ENCODE measurements around the gene NCOR1.

NCOR1 gene

GRCh38 chr17:16019347-16019746 is 196.0 kb downstream of the NCOR1 start:
- H3K4me3 ChIP-seq (IDR thresholded peaks at IDR 0.05; ENCODE audit: insufficient read depth, low read depth, low read length) = no peak overlapping the region
- no peak overlapping the region for H3K27ac ChIP-seq
- no peak overlapping the region for H3K9ac ChIP-seq
- H3K36me3 ChIP-seq (ENCODE audit: insufficient read depth) = no peaks in the 10 kb centered on the region
- H3K79me2 ChIP-seq (ENCODE audit: insufficient read depth, low read depth) = no peaks in the 10 kb centered on the region
- H2AFZ ChIP-seq (ENCODE audit: low read depth) = no peak overlapping the region
- TF ChIP-seq CTCF (conservative IDR thresholded peaks at IDR 0.05; ENCODE audit: low read depth, low read length) = no peak
- H3K4me1 ChIP-seq (ENCODE audit: low read depth, poor library complexity, severe bottlenecking) = no peaks in the 10 kb centered on the region
- no peaks in the 10 kb centered on the region for H3K27me3 ChIP-seq (ENCODE audit: insufficient read depth, low read depth)
- no peak overlapping the region for H3K4me2 ChIP-seq
- no peaks in the 10 kb centered on the region for H4K20me1 ChIP-seq (ENCODE audit: insufficient read depth)

- H4K20me1 ChIP-seq (ENCODE audit: insufficient read depth) = no peaks in the 10 kb centered on the region
- no peak for TF ChIP-seq CTCF (conservative IDR thresholded peaks at IDR 0.05; ENCODE audit: low read depth, low read length)
- H2AFZ ChIP-seq (ENCODE audit: low read depth) = no peak overlapping the region
- no peaks in the 10 kb centered on the region for H3K4me1 ChIP-seq (ENCODE audit: low read depth, poor library complexity, severe bottlenecking)
- no peaks in the 10 kb centered on the region for H3K27me3 ChIP-seq (ENCODE audit: insufficient read depth, low read depth)
- no peak overlapping the region for H3K4me2 ChIP-seq
- no peak overlapping the region for H3K9ac ChIP-seq
- H3K36me3 ChIP-seq (ENCODE audit: insufficient read depth) = no peaks in the 10 kb centered on the region
- no peak overlapping the region for H3K27ac ChIP-seq
- H3K79me2 ChIP-seq (ENCODE audit: insufficient read depth, low read depth) = no peaks in the 10 kb centered on the region
- H3K4me3 ChIP-seq (IDR thresholded peaks at IDR 0.05; ENCODE audit: insufficient read depth, low read depth, low read length) = no peak overlapping the region
These were observed 201.4 kb downstream of the NCOR1 start for GRCh38 chr17:16013943-16014407.

- Histone ChIP-seq H4K20me1 (ENCODE audit: insufficient read depth) (no peaks in the 10 kb centered on the region), H3K9ac (no peak overlapping the region), H3K27me3 (ENCODE audit: insufficient read depth, low read depth) (no peaks in the 10 kb centered on the region), H3K36me3 (ENCODE audit: insufficient read depth) (no peaks in the 10 kb centered on the region), H3K4me1 (ENCODE audit: low read depth, poor library complexity, severe bottlenecking) (no peaks in the 10 kb centered on the region), H2AFZ (ENCODE audit: low read depth) (no peak overlapping the region), H3K4me3 (IDR thresholded peaks at IDR 0.05; ENCODE audit: insufficient read depth, low read depth, low read length) (no peak overlapping the region), H3K4me2 (no peak overlapping the region), H3K79me2 (ENCODE audit: insufficient read depth, low read depth) (no peaks in the 10 kb centered on the region), H3K27ac (no peak overlapping the region)
- TF ChIP-seq CTCF (conservative IDR thresholded peaks at IDR 0.05; ENCODE audit: low read depth, low read length) = no peak
These were observed 207.9 kb downstream of the NCOR1 start for GRCh38 chr17:16007439-16007838.

GRCh38 chr17:16005636-16006035 is 209.7 kb downstream of the NCOR1 start:
- H3K4me2 ChIP-seq = no peak overlapping the region
- no peaks in the 10 kb centered on the region for H3K4me1 ChIP-seq (ENCODE audit: low read depth, poor library complexity, severe bottlenecking)
- no peak for TF ChIP-seq CTCF (conservative IDR thresholded peaks at IDR 0.05; ENCODE audit: low read depth, low read length)
- H3K79me2 ChIP-seq (ENCODE audit: insufficient read depth, low read depth) = no peaks in the 10 kb centered on the region
- H3K36me3 ChIP-seq (ENCODE audit: insufficient read depth) = no peaks in the 10 kb centered on the region
- H4K20me1 ChIP-seq (ENCODE audit: insufficient read depth) = no peaks in the 10 kb centered on the region
- no peak overlapping the region for H2AFZ ChIP-seq (ENCODE audit: low read depth)
- H3K27ac ChIP-seq = no peak overlapping the region
- H3K27me3 ChIP-seq (ENCODE audit: insufficient read depth, low read depth) = no peaks in the 10 kb centered on the region
- no peak overlapping the region for H3K4me3 ChIP-seq (IDR thresholded peaks at IDR 0.05; ENCODE audit: insufficient read depth, low read depth, low read length)
- no peak overlapping the region for H3K9ac ChIP-seq

All from KMS-11 (cell line).